ENCODE data around the gene PSMD3.
A peak's percentile ranks its signal among the peaks of the same experiment; 100 is the strongest.

The PSMD3 gene

GRCh38 chr17:39975801-39976200, 4.8 kb upstream of the PSMD3 start:
- TF ChIP-seq CTCF (IDR thresholded peaks at IDR 0.05; ENCODE audit: borderline replicate concordance, control extremely low read depth, extremely low read depth, insufficient read depth, missing control alignments): no peak
- in situ Hi-C loops (cut with MboI; ENCODE audit: low sequenced_read_pairs, unreplicated experiment): no loop called here
- no peak for DNase-seq (ENCODE audit: low spot score)

- no peak for TF ChIP-seq CTCF (IDR thresholded peaks at IDR 0.05; ENCODE audit: borderline replicate concordance, control extremely low read depth, extremely low read depth, insufficient read depth, missing control alignments)
- no peak for DNase-seq (ENCODE audit: low spot score)
- in situ Hi-C loops (cut with MboI; ENCODE audit: low sequenced_read_pairs, unreplicated experiment): no loop called here
These were observed 1.5 kb upstream of the PSMD3 start for GRCh38 chr17:39979016-39979670.

GRCh38 chr17:39979893-39980350, 685 bp upstream of the PSMD3 start:
- TF ChIP-seq CTCF (IDR thresholded peaks at IDR 0.05; ENCODE audit: borderline replicate concordance, control extremely low read depth, extremely low read depth, insufficient read depth, missing control alignments): no peak
- no peak for DNase-seq (ENCODE audit: low spot score)
- in situ Hi-C loops (cut with MboI; ENCODE audit: low sequenced_read_pairs, unreplicated experiment): no loop called here

GRCh38 chr17:39981207-39981741, 667 bp downstream of the PSMD3 start:
- in situ Hi-C loops (cut with MboI; ENCODE audit: low sequenced_read_pairs, unreplicated experiment): no loop called here
- no peak for DNase-seq (ENCODE audit: low spot score)
- peak; percentile 0 for TF ChIP-seq CTCF (IDR thresholded peaks at IDR 0.05; ENCODE audit: borderline replicate concordance, control extremely low read depth, extremely low read depth, insufficient read depth, missing control alignments)

- in situ Hi-C loops (cut with MboI; ENCODE audit: low sequenced_read_pairs, unreplicated experiment): no loop called here
- DNase-seq (ENCODE audit: low spot score): no peak
- TF ChIP-seq CTCF (IDR thresholded peaks at IDR 0.05; ENCODE audit: borderline replicate concordance, control extremely low read depth, extremely low read depth, insufficient read depth, missing control alignments): no peak
These were observed 1.3 kb downstream of the PSMD3 start for GRCh38 chr17:39981766-39982375.

GRCh38 chr17:39988206-39988810, 7.7 kb downstream of the PSMD3 start:
- no peak for DNase-seq (ENCODE audit: low spot score)
- no peak for TF ChIP-seq CTCF (IDR thresholded peaks at IDR 0.05; ENCODE audit: borderline replicate concordance, control extremely low read depth, extremely low read depth, insufficient read depth, missing control alignments)
- in situ Hi-C loops (cut with MboI; ENCODE audit: low sequenced_read_pairs, unreplicated experiment): no loop called here

All from GM13976 (cell line).